Heart right ventricle (tissue), 16 donors: Measurements from ENCODE around the gene SMYD2. TPM values are rescaled to one million over a fixed set of nuclear protein-coding genes. Genes with fewer than 3 reads are reported as not detected.

ENCODE experiments used
- ATAC-seq, 8 donors: fragments of 200-7000 bp; cut with Tn5 transposase; one replicate each; pipeline ENCODE4 v1.9.1; 2020; ENCODE audit warnings: mild to moderate bottlenecking in 8 of 8, moderate library complexity in 8 of 8, moderate number of reproducible peaks in 1 of 8
- DNase-seq, 2 donors: peaks; one replicate each; pipeline ENCODE4 v3.0.0-alpha.2; 2020
- H3K27ac ChIP-seq, 10 donors: fragments of 200-600 bp; sonication (generic) in 2 of 10; one replicate each; pipeline versions ENCODE4 v1.5.0 to v1.8.0; 2020 to 2022; ENCODE audit warnings: mild to moderate bottlenecking in 3 of 10
- H3K27me3 ChIP-seq, 7 donors: fragments of 200-600 bp; one replicate each; pipeline ENCODE4 v1.8.0; 2021 to 2022; ENCODE audit warnings: mild to moderate bottlenecking in 2 of 7
- H3K36me3 ChIP-seq, 9 donors: fragments of 200-600 bp; sonication (generic) in 1 of 9; one replicate each; pipeline versions ENCODE4 v1.5.0 to v1.8.0; 2020 to 2022; ENCODE audit warnings: mild to moderate bottlenecking in 2 of 9
- H3K4me1 ChIP-seq, 9 donors: fragments of 200-600 bp; sonication (generic) in 1 of 9; one replicate each; pipeline versions ENCODE4 v1.5.0 to v1.8.0; 2020 to 2022; ENCODE audit warnings: mild to moderate bottlenecking in 4 of 9
- H3K4me3 ChIP-seq, 10 donors: fragments of 200-600 bp; sonication (generic) in 2 of 10; one replicate each; pipeline versions ENCODE4 v1.5.0 to v1.8.0; 2020 to 2022; ENCODE audit warnings: mild to moderate bottlenecking in 7 of 10, moderate library complexity in 2 of 10
- H3K9me3 ChIP-seq, 11 donors: fragments of 200-600 bp in 10 of 11; sonication (generic) in 2 of 11; one replicate each; pipeline versions ENCODE4 v1.5.0 to v1.8.0; 2013 to 2022; ENCODE audit warnings: mild to moderate bottlenecking in 2 of 11, control low read depth in 1 of 11, moderate library complexity in 1 of 11
- WGBS, 2 donors: extraction: QIAGEN DNeasy Blood & Tissue Kit; methylation state at CpG; one replicate each; pipeline ENCODE4 v1.1.7; 2013; ENCODE audit warnings: inconsistent platforms in 1 of 2; 5-methylcytosine and 5-hydroxymethylcytosine counted together
- intact Hi-C, 10 donors: fragments of 100-400 bp; cut with DNase I; formaldehyde crosslinking; loops; one replicate each; pipeline versions ENCODE4 v1.11.1 to v1.14.2; 2022
- polyA plus RNA-seq, 2 donors: library from polyadenylated mRNA; stranded (reverse); fragments of 200-250 nt; gene quantifications; one replicate each; pipeline ENCODE4 v1.2.3, GENCODE V29; 2013
- total RNA-seq, 10 donors: library from RNA; stranded (reverse); fragmentation: NEBNext Ultra II Directional in 3 of 10; extraction: Animal tissue kit (Norgen Biotek cat#: 25700) in 3 of 10; gene quantifications; one replicate each; pipeline versions ENCODE4 v1.2.1 to v1.2.4, GENCODE V29; 2021 to 2023
- TF ChIP-seq, protein P1 (sequence below), 9 donors: fragments of 200-600 bp; sonication (generic) in 2 of 9; IDR thresholded peaks; one replicate each; pipeline versions ENCODE4 v1.5.0 to v1.8.0; 2021 to 2022; ENCODE audit warnings: antibody characterized with exemption in 9 of 9, mild to moderate bottlenecking in 5 of 9, moderate library complexity in 1 of 9
- donor health status: Arrhythmogenic right ventricular cardiomyopathy.
- donor health status: ischemic (EF 13 %, LVEDD 7.1; RV severe dilation, severe dysfunction).
- donor health status: healthy with polysubstance abuse.
- donor health status: DM: no; HTN: yes; CAD: no.
- donor health status: DM: no; HTN: no; CAD: no.
- donor health status: ischemic (EF 25% LVEDD 6.9; RV normal size, moderate dysfunction).
- donor health status: ischemic (EF 25% LVEDD 5.7; RV mildly dilated, moderate dysfunction).
- donor health status: healthy.
- donor health status: DM: yes; HTN: yes; CAD: no.
- donor health status: Ischemic cardiomyopathy.
- donor health status: ischemic (EF 35%, LVEDD 5.7; RV mildly dilated, moderate dysfunction).
- donor health status: nonischemic (EF 11% LVEDD 7.7; RV severe dilation, severe dysfunction).
- donor health status: DM: yes; HTN: yes; CAD: no.
- donor health status: PGD.
- donor health status: ischemic (EF 29% LVEDD 5.4; RV normal size, mild dysfunction).
- donor health status: nonischemic (EF 23%, LVEDD 6.1; RV moderate dilation, normal function).

The SMYD2 gene
- total and polyA plus RNA-seq, 12 donors = 97.3 to 438 (median 292) TPM

DNA sequence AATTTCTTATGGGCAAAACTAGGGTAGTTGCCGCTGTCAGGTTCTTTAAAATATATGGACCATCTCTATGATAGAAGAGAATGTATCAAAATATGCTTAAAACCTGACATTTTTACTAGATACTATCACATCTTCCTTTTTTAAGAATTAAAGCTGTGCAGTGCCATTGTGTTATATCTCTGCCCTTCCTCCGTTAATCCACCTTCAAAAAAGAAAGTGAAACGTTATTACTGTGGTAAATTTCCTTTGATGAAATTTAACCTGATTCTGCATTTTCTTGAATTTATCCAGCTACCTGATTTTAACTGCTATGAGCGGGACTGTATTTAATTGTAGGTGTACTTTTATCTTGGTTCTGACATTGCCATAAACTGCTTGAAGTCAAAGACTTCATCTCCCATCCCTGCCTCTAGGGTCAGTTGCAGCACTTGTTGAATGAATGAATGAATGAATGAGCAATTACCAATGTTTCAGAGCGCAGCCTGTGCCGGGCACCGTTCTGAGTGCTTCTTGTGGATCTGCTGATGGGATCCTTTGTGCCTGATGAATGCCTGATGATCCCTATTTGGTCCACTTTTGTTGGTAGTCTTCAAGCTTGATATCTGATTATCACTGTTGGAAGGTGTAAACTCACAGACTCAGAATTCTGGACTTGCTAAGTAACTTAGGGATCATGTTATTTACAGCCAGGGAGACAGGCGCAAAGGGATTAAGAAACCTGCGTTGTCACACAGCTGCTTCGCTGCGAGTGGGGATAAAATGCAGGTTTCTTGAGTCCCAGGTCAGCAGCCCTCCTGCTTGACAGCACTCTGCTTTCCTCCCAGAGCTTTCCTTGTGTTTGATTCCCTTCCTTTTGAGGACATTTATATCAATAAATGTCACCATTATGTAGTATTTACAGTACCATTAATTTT lies 30.1 kb downstream of the SMYD2 start:
- H3K27ac ChIP-seq = peak overlapping the region in 6 of 10 donors; percentile 10 to 86 (median 83)
- no peaks in the 10 kb centered on the region for H3K9me3 ChIP-seq
- intact Hi-C loops = loop anchor here in 1 of 10 donors (5.0 kb wide), 1 partner anchor 34 kb away; no protein-coding TSS in a partner anchor
- H3K4me3 ChIP-seq = peak overlapping the region in 1 of 10 donors; percentile 12
- ATAC-seq = no peak
- H3K27me3 ChIP-seq = no peaks in the 10 kb centered on the region
- WGBS, 2 donors = 73 to 76% methylated on average over 11 of the region's 11 CpGs
- no peak for DNase-seq
- peaks cover 0 to 73% (median 32%) of the 10 kb centered on the region in 9 donors for H3K4me1 ChIP-seq
- TF ChIP-seq, protein P1, sequence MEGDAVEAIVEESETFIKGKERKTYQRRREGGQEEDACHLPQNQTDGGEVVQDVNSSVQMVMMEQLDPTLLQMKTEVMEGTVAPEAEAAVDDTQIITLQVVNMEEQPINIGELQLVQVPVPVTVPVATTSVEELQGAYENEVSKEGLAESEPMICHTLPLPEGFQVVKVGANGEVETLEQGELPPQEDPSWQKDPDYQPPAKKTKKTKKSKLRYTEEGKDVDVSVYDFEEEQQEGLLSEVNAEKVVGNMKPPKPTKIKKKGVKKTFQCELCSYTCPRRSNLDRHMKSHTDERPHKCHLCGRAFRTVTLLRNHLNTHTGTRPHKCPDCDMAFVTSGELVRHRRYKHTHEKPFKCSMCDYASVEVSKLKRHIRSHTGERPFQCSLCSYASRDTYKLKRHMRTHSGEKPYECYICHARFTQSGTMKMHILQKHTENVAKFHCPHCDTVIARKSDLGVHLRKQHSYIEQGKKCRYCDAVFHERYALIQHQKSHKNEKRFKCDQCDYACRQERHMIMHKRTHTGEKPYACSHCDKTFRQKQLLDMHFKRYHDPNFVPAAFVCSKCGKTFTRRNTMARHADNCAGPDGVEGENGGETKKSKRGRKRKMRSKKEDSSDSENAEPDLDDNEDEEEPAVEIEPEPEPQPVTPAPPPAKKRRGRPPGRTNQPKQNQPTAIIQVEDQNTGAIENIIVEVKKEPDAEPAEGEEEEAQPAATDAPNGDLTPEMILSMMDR (IDR thresholded peaks at IDR 0.05) = no peak
- peaks cover 0 to 19% (median 7%) of the 10 kb centered on the region in 9 donors for H3K36me3 ChIP-seq

DNA sequence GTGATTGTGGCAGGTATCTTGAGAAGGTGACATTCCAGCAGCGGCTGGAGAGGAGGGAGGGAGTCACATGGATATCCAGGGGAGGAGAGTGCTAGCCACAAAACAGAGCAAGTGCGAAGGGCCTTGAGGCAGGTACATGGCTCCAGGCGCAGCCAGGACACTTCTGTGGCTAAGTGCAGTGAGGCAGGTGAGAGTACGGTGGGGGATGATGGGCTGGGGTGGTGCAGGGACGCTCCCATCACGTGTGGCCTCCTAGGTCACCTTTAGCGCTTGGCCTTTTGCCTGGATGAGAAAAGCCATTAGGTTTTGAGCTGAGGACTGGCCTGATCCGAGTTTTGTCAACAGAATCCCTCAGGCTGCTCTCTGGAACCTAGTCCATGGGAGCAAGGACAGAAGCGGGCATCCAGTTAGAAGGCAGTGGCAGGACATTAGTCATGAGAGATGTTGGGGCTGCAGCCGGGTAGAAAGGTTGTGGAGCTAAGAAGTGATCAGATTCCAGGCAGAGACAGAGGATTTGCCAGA lies 31.6 kb downstream of the SMYD2 start:
- Histone ChIP-seq H3K27ac (peak overlapping the region; percentile 40 to 86 (median 66)), H3K4me1 (peaks cover 0 to 83% (median 38%) of the 10 kb centered on the region in 9 donors)

DNA sequence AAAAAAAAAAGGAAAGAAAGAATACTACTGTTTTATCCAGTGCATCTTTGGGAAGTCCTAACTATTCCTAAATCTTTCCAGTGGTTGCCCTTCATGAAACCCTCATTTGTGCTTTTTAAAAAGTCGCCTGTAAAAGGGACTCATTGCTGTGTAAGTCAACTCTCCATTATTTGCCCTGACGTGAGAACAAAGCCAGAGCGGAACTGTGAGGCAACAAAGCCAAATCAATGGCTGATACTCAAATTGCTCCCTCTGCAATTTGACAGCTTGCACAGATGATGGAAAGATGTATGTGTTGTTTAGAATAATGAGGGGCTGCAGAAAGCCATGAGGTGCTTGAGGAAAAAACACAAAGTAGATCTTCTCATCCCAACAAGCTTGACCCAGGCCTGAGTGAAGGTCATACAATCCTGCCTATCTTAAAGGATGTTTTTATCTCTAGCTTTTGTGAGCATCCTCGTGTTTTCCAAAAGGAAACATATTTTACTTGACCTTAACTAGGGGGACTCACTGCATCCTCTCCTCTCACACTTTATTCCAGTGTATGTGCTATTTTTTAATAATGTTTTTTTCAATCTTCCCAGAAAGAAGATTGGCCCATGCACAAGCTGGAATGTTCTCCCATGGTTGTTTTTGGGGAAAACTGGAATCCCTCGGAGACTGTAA lies 33.4 kb downstream of the SMYD2 start:
- peak overlapping the region in 6 of 10 donors; percentile 57 to 86 (median 83) for H3K27ac ChIP-seq
- H3K4me1 ChIP-seq = peaks cover 0 to 86% (median 49%) of the 10 kb centered on the region in 9 donors
- peaks cover 0 to 32% (median 7%) of the 10 kb centered on the region in 9 donors for H3K36me3 ChIP-seq
- TF ChIP-seq, protein P1 (IDR thresholded peaks at IDR 0.05) = no peak
- ATAC-seq (no peak), DNase-seq (no peak)
- H3K27me3 ChIP-seq = no peaks in the 10 kb centered on the region
- no peak overlapping the region for H3K4me3 ChIP-seq
- WGBS, 2 donors = 80 to 83% methylated on average over 5 of the region's 5 CpGs
- no peaks in the 10 kb centered on the region for H3K9me3 ChIP-seq
- intact Hi-C loops = loop anchor here in 1 of 10 donors (5.0 kb wide), 1 partner anchor 37 kb away; no protein-coding TSS in a partner anchor

More for the DNA sequence above, 31.6 kb downstream of the SMYD2 start:
- no peak for DNase-seq
- Histone ChIP-seq H3K9me3 (no peaks in the 10 kb centered on the region), H3K36me3 (peaks cover 0 to 19% (median 7%) of the 10 kb centered on the region in 9 donors), H3K27me3 (no peaks in the 10 kb centered on the region), H3K4me3 (no peak overlapping the region)
- TF ChIP-seq, protein P1 (IDR thresholded peaks at IDR 0.05) = no peak
- 56 to 69% methylated on average over 10 of the region's 10 CpGs for WGBS, 2 donors
- intact Hi-C loops = loop anchor here in 1 of 10 donors (5.0 kb wide), 1 partner anchor 35 kb away; no protein-coding TSS in a partner anchor
- peak; percentile 37 to 75 (median 69) for ATAC-seq

DNA sequence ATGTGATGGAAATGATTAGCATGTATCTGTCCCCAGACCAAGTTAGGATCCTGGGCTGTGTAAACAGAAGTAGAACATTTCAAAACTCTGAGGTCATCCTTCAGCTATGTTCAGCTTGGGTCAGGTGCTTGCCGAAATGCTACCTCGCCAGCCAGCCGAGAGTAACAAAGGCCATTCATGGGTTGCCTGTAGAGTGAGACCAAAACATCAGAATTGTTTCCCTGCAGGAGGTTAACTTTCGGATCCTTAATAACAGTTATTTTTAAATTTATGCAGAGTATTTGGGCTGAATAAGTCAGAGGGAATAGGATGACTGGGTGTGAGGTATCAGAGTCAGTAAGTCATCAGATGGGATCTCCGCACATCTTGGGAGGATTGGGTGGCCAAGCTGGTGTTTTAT lies 35.6 kb downstream of the SMYD2 start:
- ATAC-seq = peak; percentile 52 to 88 (median 72)
- no peaks in the 10 kb centered on the region for H3K9me3 ChIP-seq
- 68 to 80% methylated on average over 5 of the region's 5 CpGs for WGBS, 2 donors
- no peak overlapping the region for H3K4me3 ChIP-seq
- intact Hi-C loops = loop anchor here in 3 of 10 donors (1.0 to 5.0 kb wide), 2 partner anchors 34 to 35 kb away; partner anchors contain the start of gene SMYD2 (in 3 of the 3)
- peaks cover 0 to 71% (median 34%) of the 10 kb centered on the region in 9 donors for H3K4me1 ChIP-seq
- TF ChIP-seq, protein P1 (IDR thresholded peaks at IDR 0.05) = no peak
- H3K27ac ChIP-seq = peak overlapping the region in 9 of 10 donors; percentile 4 to 86 (median 66)
- H3K36me3 ChIP-seq = peaks cover 0 to 54% (median 11%) of the 10 kb centered on the region in 9 donors
- DNase-seq = peak in 1 of 2 donors; percentile 50
- no peaks in the 10 kb centered on the region for H3K27me3 ChIP-seq
